ENCODE data around the gene SMARCC2.
"Not testable (repeated sequence)": the region's sequence is repeated elsewhere in the genome, so short reads cannot be mapped to it uniquely, and the experiment has no call there.

SMARCC2 gene

DNA sequence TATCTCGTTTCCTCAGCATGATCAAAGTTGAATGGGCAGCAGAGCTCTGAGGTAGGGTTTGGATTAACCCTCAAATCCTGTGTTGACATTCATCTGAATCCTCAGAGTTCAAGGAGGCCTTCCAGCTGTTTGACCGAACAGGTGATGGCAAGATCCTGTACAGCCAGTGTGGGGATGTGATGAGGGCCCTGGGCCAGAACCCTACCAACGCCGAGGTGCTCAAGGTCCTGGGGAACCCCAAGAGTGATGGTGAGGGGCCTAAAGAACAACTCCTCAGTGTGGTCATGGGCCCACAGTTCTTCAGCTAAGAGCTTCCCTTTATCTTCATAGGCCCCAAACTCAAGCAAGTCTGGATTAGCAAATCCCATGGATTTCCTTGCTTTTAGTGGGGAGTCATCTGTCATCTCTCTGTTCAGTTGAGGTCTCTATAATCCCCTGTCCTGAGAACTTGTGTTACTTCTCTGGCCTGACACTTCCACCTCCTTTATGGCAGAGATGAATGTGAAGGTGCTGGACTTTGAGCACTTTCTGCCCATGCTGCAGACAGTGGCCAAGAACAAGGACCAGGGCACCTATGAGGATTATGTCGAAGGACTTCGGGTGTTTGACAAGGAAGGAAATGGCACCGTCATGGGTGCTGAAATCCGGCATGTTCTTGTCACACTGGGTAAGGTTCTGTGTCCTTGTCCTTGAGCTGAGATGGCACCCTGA lies 29.6 kb downstream of the SMARCC2 start:
- H3K9me3 ChIP-seq (ENCODE audit: low read depth, low read length) = no peaks in the 10 kb centered on the region
- no peak for TF ChIP-seq FOXP2 (optimal IDR thresholded peaks at IDR 0.05; ENCODE audit: control extremely low read depth, extremely low read length, insufficient read depth)
- no peak for TF ChIP-seq EZH2 (IDR thresholded peaks at IDR 0.05)
- no peak for TF ChIP-seq POLR2AphosphoS5 (IDR thresholded peaks at IDR 0.05; ENCODE audit: borderline replicate concordance, low read depth, low read length)
- H3K4me3 ChIP-seq = peak overlapping the region; percentile 80
- H3K36me3 ChIP-seq (ENCODE audit: insufficient read depth, low read length) = peaks cover 61% of the 10 kb centered on the region
- H3K9ac ChIP-seq (ENCODE audit: insufficient read length) = peak overlapping the region; percentile 90
- no peak for DNase-seq (ENCODE audit: low read depth, low spot score)
- peak overlapping the region; percentile 75; the same call in 1 of the 2 replicates for H3K27ac ChIP-seq

DNA sequence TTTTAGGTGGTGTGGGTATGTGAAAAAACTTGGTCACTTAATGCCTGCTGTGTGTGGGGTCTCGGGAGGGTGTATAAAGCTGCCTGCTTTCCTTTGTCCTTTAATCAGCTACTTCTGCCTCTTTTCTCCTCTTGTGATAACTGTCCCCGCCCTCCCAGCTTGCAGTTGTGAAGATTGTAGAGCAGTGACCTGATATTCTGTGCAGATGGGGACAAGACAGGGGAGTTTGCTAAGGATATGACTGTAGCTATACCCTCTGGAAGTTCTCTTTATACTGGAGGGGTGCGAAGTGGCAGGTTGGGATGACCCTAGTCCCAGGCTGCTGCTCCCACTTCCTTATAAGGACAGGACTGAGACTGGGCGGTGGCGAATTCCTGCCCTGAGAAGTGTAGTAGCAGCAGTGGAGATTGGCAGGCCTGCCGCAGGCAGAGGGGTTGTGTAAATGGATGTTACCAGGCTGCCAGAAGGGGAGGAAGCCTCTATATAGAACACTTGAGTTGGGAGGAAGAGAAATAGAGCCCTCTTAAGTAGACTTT lies 30.3 kb downstream of the SMARCC2 start:
- Histone ChIP-seq H3K9me3 (ENCODE audit: low read depth, low read length) (no peaks in the 10 kb centered on the region), H3K9ac (ENCODE audit: insufficient read length) (peak overlapping the region; percentile 90), H3K36me3 (ENCODE audit: insufficient read depth, low read length) (peaks cover 54% of the 10 kb centered on the region), H3K27ac (peak overlapping the region; percentile 75), H3K4me3 (peak overlapping the region; percentile 80)
- DNase-seq (ENCODE audit: low read depth, low spot score) = no peak
- TF ChIP-seq POLR2AphosphoS5 (IDR thresholded peaks at IDR 0.05; ENCODE audit: borderline replicate concordance, low read depth, low read length) (peak; percentile 8; the same call in 1 of the 2 replicates), EZH2 (IDR thresholded peaks at IDR 0.05) (no peak), FOXP2 (optimal IDR thresholded peaks at IDR 0.05; ENCODE audit: control extremely low read depth, extremely low read length, insufficient read depth) (no peak)

DNA sequence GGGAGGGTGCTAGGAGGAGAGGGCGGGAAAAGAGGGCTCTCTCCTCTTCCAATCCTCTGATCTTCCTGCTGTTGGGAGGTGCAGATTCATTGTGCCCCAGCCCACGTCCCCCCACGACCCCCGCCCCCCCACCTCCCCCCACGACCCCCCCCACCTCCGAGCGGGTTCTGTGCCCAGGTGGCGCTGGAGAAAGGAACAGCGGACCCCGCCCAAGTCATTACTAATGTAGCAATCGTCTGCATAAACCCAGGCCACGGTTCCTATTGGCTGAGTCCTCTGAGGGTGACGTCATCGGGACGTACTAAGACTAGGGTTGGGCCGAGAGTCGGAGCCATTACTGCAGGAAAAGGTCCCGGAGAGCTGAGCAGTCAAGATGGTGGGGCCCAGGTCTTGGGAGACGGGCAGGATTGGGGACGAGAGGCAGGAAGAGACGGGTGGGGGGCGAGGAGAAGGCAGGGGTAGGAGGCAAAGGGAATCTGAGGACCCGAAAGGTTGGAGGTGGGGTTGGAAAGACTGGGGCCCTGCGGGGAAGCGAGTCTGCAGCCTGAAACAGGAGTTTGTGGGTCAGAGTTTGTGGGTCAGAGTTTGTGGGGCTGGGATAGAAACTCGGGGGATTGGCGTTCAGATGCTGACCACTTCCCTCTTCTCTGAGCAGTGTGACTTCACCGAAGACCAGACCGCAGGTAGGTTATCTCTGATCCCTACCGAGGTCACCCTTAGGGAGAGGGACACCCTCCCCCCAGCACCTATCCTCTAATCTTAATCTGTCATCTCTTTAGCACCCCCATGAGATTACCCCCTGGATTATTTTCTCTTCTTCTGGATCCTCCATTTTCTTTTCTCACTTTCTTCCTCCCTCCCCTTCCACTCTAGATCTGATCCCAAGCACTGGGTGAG lies 31.0 kb downstream of the SMARCC2 start, which contains the start of gene MYL6:
TSS of gene MYL6 (plus strand) at position 331 of the 897 bp plus-strand sequence. CDS start at position 374, 43 bp downstream.
- Histone ChIP-seq H3K4me3 (peak within 1 kb of the TSS; percentile 89), H3K36me3 (ENCODE audit: insufficient read depth, low read length) (peaks cover 47% of the 10 kb centered on the region), H3K9ac (ENCODE audit: insufficient read length) (peak within 1 kb of the TSS; percentile 91), H3K27ac (peak within 1 kb of the TSS; percentile 89), H3K9me3 (ENCODE audit: low read depth, low read length) (no peaks in the 10 kb centered on the region)
- DNase-seq (ENCODE audit: low read depth, low spot score) = peak; percentile 93
- TF ChIP-seq FOXP2 (optimal IDR thresholded peaks at IDR 0.05; ENCODE audit: control extremely low read depth, extremely low read length, insufficient read depth) (no peak), POLR2AphosphoS5 (IDR thresholded peaks at IDR 0.05; ENCODE audit: borderline replicate concordance, low read depth, low read length) (peak; percentile 100)

DNA sequence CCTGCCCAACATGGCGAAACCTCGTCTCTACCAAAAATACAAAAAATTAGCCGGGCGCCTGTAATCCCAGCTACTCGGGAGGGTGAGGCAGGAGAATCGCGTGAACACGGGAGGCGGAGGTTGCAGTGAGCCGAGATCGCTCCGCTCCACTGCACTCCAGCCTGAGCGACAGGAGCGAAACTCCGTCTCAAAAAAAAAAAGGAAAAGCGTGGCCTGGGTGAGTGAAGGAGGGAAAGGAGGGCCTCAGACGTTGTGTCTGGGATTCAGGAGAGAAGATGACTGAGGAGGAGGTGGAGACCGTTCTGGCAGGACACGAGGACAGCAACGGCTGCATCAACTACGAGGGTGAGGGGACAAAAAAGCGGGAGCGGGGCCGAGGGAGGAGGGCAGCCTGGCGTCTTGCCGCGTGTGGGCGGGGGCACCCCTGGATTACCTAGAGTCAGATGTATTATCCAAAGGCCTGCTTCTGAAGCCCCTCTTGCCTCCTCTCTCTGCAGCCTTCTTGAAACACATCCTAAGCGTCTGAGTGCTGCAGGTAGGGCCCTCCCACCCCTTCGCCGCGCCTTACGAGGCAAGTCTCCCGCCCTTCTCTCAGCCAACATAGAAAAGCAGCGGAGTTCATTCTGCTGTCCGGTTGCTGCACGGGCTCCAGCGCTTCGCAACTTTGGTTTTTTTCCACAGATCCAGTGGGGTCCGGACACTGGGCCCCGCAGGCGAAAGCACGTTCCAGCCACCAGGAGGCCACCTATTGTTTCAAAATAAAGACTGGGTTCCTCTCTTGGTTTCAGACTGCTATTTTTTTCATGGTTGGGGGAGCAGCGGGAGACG lies 31.9 kb downstream of the SMARCC2 start:
- H3K36me3 ChIP-seq (ENCODE audit: insufficient read depth, low read length) = peaks cover 38% of the 10 kb centered on the region
- peak overlapping the region; percentile 89 for H3K27ac ChIP-seq

DNA sequence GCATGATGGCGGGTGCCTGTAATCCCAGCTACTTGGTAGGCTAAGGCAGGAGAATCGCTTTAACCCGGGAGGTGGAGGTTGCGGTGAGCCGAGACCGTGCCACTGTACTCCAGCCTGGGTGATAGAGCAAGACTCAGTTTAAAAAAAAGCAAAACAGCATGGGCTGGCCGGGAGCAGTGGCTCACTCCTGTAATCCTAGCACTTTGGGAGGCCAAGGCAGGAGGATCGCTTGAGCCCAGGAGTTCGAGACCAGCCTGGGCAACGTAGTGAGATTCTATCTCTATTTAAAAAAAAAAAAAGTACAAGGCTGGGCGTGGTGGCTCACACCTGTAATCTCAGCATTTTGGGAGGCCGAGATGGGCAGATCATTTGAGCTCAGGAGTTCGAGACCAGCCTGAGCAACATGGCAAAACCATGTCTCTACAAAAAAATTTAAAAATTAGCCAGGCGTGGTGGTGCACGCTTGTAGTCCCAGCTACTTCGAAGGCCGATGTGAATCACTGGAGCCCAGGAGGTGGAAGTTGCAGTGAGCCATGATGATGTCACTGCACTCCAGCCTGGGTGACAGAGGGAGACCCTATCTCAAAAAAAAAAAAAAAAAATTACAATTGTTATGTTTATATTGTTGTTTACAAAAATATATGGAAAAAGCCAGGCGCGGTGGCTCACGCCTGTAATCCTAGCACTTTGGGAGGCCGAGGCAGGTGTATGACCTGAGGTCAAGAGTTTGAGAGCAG lies 32.7 kb downstream of the SMARCC2 start:
- peak overlapping the region; percentile 89 for H3K27ac ChIP-seq
- not testable (repeated sequence) for DNase-seq (ENCODE audit: low read depth, low spot score); H3K9ac ChIP-seq (ENCODE audit: insufficient read length); H3K9me3 ChIP-seq (ENCODE audit: low read depth, low read length)
- peaks cover 33% of the 10 kb centered on the region for H3K36me3 ChIP-seq (ENCODE audit: insufficient read depth, low read length)
- H3K4me3 ChIP-seq = peak overlapping the region; percentile 89; the same call in 1 of the 2 replicates

More for the DNA sequence above, 31.9 kb downstream of the SMARCC2 start:
- Histone ChIP-seq H3K9ac (ENCODE audit: insufficient read length) (peak overlapping the region; percentile 91), H3K9me3 (ENCODE audit: low read depth, low read length) (no peaks in the 10 kb centered on the region), H3K4me3 (peak overlapping the region; percentile 89)
- peak; percentile 34 for DNase-seq (ENCODE audit: low read depth, low spot score)
- TF ChIP-seq EZH2 (IDR thresholded peaks at IDR 0.05) (no peak), POLR2AphosphoS5 (IDR thresholded peaks at IDR 0.05; ENCODE audit: borderline replicate concordance, low read depth, low read length) (peak; percentile 61), FOXP2 (optimal IDR thresholded peaks at IDR 0.05; ENCODE audit: control extremely low read depth, extremely low read length, insufficient read depth) (no peak)

DNA sequence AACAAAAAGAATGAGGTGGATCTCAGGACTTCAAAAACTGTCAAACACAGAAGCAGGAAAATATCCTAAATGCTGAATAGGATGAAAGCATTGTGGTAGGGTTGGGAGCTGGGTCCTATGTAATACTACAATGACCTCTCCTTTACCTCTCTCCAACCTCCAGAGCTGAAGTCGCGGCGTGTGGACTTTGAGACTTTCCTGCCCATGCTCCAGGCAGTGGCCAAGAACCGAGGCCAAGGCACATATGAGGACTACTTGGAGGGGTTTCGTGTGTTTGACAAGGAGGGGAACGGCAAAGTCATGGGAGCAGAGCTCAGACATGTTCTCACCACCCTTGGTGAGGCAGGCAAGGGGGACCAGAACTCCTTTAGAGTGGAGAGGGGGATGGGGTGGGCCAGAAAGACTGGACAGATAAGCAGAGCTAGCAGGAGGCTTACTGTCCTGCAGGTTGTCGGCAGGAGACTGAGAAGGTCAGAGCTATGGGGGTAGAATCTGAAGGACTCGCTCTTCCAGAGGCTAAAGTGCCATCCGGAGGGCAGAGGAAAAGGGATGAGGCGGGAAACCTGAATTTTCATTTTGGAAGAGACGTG lies 33.9 kb downstream of the SMARCC2 start:
- no peak overlapping the region for H3K4me3 ChIP-seq
- DNase-seq (ENCODE audit: low read depth, low spot score) = no peak
- TF ChIP-seq EZH2 (IDR thresholded peaks at IDR 0.05) (no peak), FOXP2 (optimal IDR thresholded peaks at IDR 0.05; ENCODE audit: control extremely low read depth, extremely low read length, insufficient read depth) (no peak), POLR2AphosphoS5 (IDR thresholded peaks at IDR 0.05; ENCODE audit: borderline replicate concordance, low read depth, low read length) (no peak)
- H3K9me3 ChIP-seq (ENCODE audit: low read depth, low read length) = no peaks in the 10 kb centered on the region
- no peak overlapping the region for H3K9ac ChIP-seq (ENCODE audit: insufficient read length)
- H3K36me3 ChIP-seq (ENCODE audit: insufficient read depth, low read length) = peaks cover 20% of the 10 kb centered on the region
- H3K27ac ChIP-seq = 0 out of 2 replicates have a peak overlapping the region, but pooled peaks have one; percentile 27

DNA sequence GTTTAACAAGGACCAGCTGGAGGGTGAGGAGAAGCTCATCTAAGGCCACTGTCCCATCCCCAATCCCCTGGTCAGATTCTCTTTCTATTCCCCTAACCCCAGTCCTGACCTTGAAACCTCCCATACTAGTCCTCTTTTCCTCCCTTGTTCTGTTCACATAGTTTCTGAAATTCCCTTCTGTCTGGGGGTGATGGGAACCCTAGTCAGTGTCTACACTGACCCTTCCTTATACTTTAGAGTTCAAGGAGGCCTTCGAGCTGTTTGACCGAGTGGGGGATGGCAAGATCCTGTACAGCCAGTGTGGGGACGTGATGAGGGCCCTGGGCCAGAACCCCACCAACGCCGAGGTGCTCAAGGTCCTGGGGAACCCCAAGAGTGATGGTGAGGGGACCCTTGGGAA lies 34.5 kb downstream of the SMARCC2 start:
- Histone ChIP-seq H3K36me3 (ENCODE audit: insufficient read depth, low read length) (peaks cover 14% of the 10 kb centered on the region), H3K4me3 (no peak overlapping the region), H3K9ac (ENCODE audit: insufficient read length) (no peak overlapping the region), H3K27ac (0 out of 2 replicates have a peak overlapping the region, but pooled peaks have one; percentile 27), H3K9me3 (ENCODE audit: low read depth, low read length) (no peaks in the 10 kb centered on the region)
- DNase-seq (ENCODE audit: low read depth, low spot score) = no peak
- TF ChIP-seq EZH2 (IDR thresholded peaks at IDR 0.05) (no peak), FOXP2 (optimal IDR thresholded peaks at IDR 0.05; ENCODE audit: control extremely low read depth, extremely low read length, insufficient read depth) (no peak), POLR2AphosphoS5 (IDR thresholded peaks at IDR 0.05; ENCODE audit: borderline replicate concordance, low read depth, low read length) (no peak)
